Measurements from ENCODE around the gene SLC6A17.

The SLC6A17 gene

GRCh38 chr1:110242062-110242461 is 91.8 kb downstream of the SLC6A17 start:
- TF ChIP-seq ZFX (IDR thresholded peaks at IDR 0.05; ENCODE audit: borderline replicate concordance) (no peak), CTCF (IDR thresholded peaks at IDR 0.05) (no peak)
- H3K27ac ChIP-seq: peak overlapping the region; percentile 39; the same call in 1 of the 2 replicates

GRCh38 chr1:110242731-110243130 is 92.4 kb downstream of the SLC6A17 start:
- H3K27ac ChIP-seq: peak overlapping the region; percentile 39; the same call in 1 of the 2 replicates
- no peak for TF ChIP-seq ZFX (IDR thresholded peaks at IDR 0.05; ENCODE audit: borderline replicate concordance)
- TF ChIP-seq CTCF (IDR thresholded peaks at IDR 0.05): no peak

GRCh38 chr1:110243146-110243545 is 92.9 kb downstream of the SLC6A17 start:
- no peak for TF ChIP-seq ZFX (IDR thresholded peaks at IDR 0.05; ENCODE audit: borderline replicate concordance)
- TF ChIP-seq CTCF (IDR thresholded peaks at IDR 0.05): no peak
- H3K27ac ChIP-seq: peak overlapping the region; percentile 39; the same call in 1 of the 2 replicates

- H3K27ac ChIP-seq: peak overlapping the region; percentile 39; the same call in 1 of the 2 replicates
- TF ChIP-seq ZFX (IDR thresholded peaks at IDR 0.05; ENCODE audit: borderline replicate concordance) (no peak), CTCF (IDR thresholded peaks at IDR 0.05) (no peak)
These were observed 93.3 kb downstream of the SLC6A17 start for GRCh38 chr1:110243574-110243973.

GRCh38 chr1:110245876-110246620 is 95.8 kb downstream of the SLC6A17 start:
- no peak overlapping the region for H3K27ac ChIP-seq
- no peak for TF ChIP-seq CTCF (IDR thresholded peaks at IDR 0.05)
- TF ChIP-seq ZFX (IDR thresholded peaks at IDR 0.05; ENCODE audit: borderline replicate concordance): no peak

GRCh38 chr1:110248746-110249145 is 98.5 kb downstream of the SLC6A17 start:
- H3K27ac ChIP-seq: no peak overlapping the region
- TF ChIP-seq CTCF (IDR thresholded peaks at IDR 0.05) (no peak), ZFX (IDR thresholded peaks at IDR 0.05; ENCODE audit: borderline replicate concordance) (no peak)

GRCh38 chr1:110249256-110249655 is 99.0 kb downstream of the SLC6A17 start:
- H3K27ac ChIP-seq: no peak overlapping the region
- TF ChIP-seq CTCF (IDR thresholded peaks at IDR 0.05) (no peak), ZFX (IDR thresholded peaks at IDR 0.05; ENCODE audit: borderline replicate concordance) (no peak)

All from 22Rv1 (cell line).